ENCODE data around the gene RFFL.

GRCh38 chr17:35064516-35065215 is 1.2 kb upstream of the RFFL start:
- no peak for TF ChIP-seq GATA3 (IDR thresholded peaks at IDR 0.05; ENCODE audit: low read depth, low read length)
- no peak for TF ChIP-seq GATA2 (IDR thresholded peaks at IDR 0.05; ENCODE audit: low read depth, low read length)

All from SH-SY5Y (cell line).